GM19438 (cell line): ENCODE data around the gene SF3B1.
"Not testable (repeated sequence)": the region's sequence is repeated elsewhere in the genome, so short reads cannot be mapped to it uniquely, and the experiment has no call there.

Experiments
- ATAC-seq: cut with Tn5 transposase; IDR thresholded peaks from one replicate; pipeline ENCODE4 v1.9.1; 2021; ENCODE audit warnings: low read depth; ENCODE audit not compliant: unreplicated experiment

The SF3B1 gene

GRCh38 chr2:197383825-197384224, 51.0 kb downstream of the SF3B1 start:
- ATAC-seq = no peak

- ATAC-seq = no peak
These were observed 53.2 kb downstream of the SF3B1 start for GRCh38 chr2:197381641-197382040.

GRCh38 chr2:197379918-197380309, 54.9 kb downstream of the SF3B1 start:
- ATAC-seq = not testable (repeated sequence)

GRCh38 chr2:197379308-197379917, 55.4 kb downstream of the SF3B1 start:
- ATAC-seq = not testable (repeated sequence)

- no peak for ATAC-seq
These were observed 56.1 kb downstream of the SF3B1 start for GRCh38 chr2:197378494-197379307.

- no peak for ATAC-seq
These were observed 56.7 kb downstream of the SF3B1 start for GRCh38 chr2:197378086-197378485.

- ATAC-seq = peak; percentile 55
These were observed 57.2 kb downstream of the SF3B1 start for GRCh38 chr2:197377670-197378069.

GRCh38 chr2:197372592-197372991, 62.2 kb downstream of the SF3B1 start:
- ATAC-seq = no peak

GRCh38 chr2:197370664-197371063, 64.2 kb downstream of the SF3B1 start:
- not testable (repeated sequence) for ATAC-seq

GRCh38 chr2:197369933-197370320, 64.9 kb downstream of the SF3B1 start:
- ATAC-seq = no peak

- no peak for ATAC-seq
These were observed 65.4 kb downstream of the SF3B1 start for GRCh38 chr2:197369228-197369932.

GRCh38 chr2:197368412-197368811, 66.4 kb downstream of the SF3B1 start:
- no peak for ATAC-seq

- no peak for ATAC-seq
These were observed 70.8 kb downstream of the SF3B1 start for GRCh38 chr2:197363998-197364397.

- no peak for ATAC-seq
These were observed 74.1 kb downstream of the SF3B1 start for GRCh38 chr2:197360744-197361156.

GRCh38 chr2:197359859-197360258, 75.0 kb downstream of the SF3B1 start:
- no peak for ATAC-seq

- ATAC-seq = no peak
These were observed 75.9 kb downstream of the SF3B1 start for GRCh38 chr2:197358931-197359330.

- ATAC-seq = no peak
These were observed 76.8 kb downstream of the SF3B1 start for GRCh38 chr2:197357986-197358385.

GRCh38 chr2:197356136-197356535, 78.7 kb downstream of the SF3B1 start:
- ATAC-seq = no peak

GRCh38 chr2:197354169-197354558, 80.7 kb downstream of the SF3B1 start:
- no peak for ATAC-seq

- ATAC-seq = no peak
These were observed 81.2 kb downstream of the SF3B1 start for GRCh38 chr2:197353393-197354168.

- no peak for ATAC-seq
These were observed 85.1 kb downstream of the SF3B1 start for GRCh38 chr2:197349699-197350098.
